ENCODE measurements around the gene GFOD1.

Gene GFOD1

GRCh38 chr6:13400772-13401171 lies 86.6 kb downstream of the GFOD1 start:
- no peaks in the 10 kb centered on the region for H3K79me1 ChIP-seq (ENCODE audit: low read length)
- H2BK5ac ChIP-seq (ENCODE audit: low read length): no peak overlapping the region
- no peak overlapping the region for H2BK120ac ChIP-seq (ENCODE audit: low read depth, low read length)
- WGBS (ENCODE audit: extremely low coverage, insufficient coverage, low lambda C conversion rate): no CpG with 5 or more reads among the region's 3 CpGs
- no peak overlapping the region for H2AK5ac ChIP-seq (ENCODE audit: low read length)
- H3K27ac ChIP-seq (ENCODE audit: low read depth, low read length): no peak overlapping the region
- no peak overlapping the region for H3K4me3 ChIP-seq (ENCODE audit: low read length)
- no peaks in the 10 kb centered on the region for H3K4me1 ChIP-seq (ENCODE audit: control insufficient read depth, low read depth, low read length)
- H2BK15ac ChIP-seq (replicated peaks; ENCODE audit: low read depth): no peak overlapping the region
- DNase-seq: no peak
- H3K36me3 ChIP-seq (ENCODE audit: control insufficient read depth, insufficient read depth, low read length): no peaks in the 10 kb centered on the region
- no peaks in the 10 kb centered on the region for H3K27me3 ChIP-seq (ENCODE audit: insufficient read depth, low read length, poor library complexity)
- H3K23ac ChIP-seq (ENCODE audit: low read length): no peak overlapping the region
- H3K79me2 ChIP-seq (ENCODE audit: control insufficient read depth, insufficient read depth, low read length): no peaks in the 10 kb centered on the region
- no peak overlapping the region for H3K4me2 ChIP-seq (ENCODE audit: low read length)
- no peak overlapping the region for H3K18ac ChIP-seq (ENCODE audit: low read length)
- H3K56ac ChIP-seq (ENCODE audit: low read length): no peak overlapping the region
- no peak overlapping the region for H4K5ac ChIP-seq (ENCODE audit: low read length)
- no peak overlapping the region for H3K9ac ChIP-seq (ENCODE audit: low read length)
- H3K4ac ChIP-seq (ENCODE audit: low read depth, low read length): no peak overlapping the region
- no peak overlapping the region for H4K8ac ChIP-seq (ENCODE audit: low read depth, low read length)

GRCh38 chr6:13398421-13398994 lies 88.9 kb downstream of the GFOD1 start:
- no peak overlapping the region for H2AK5ac ChIP-seq (ENCODE audit: low read length)
- DNase-seq: peak; percentile 67
- no peak overlapping the region for H2BK15ac ChIP-seq (replicated peaks; ENCODE audit: low read depth)
- WGBS (ENCODE audit: extremely low coverage, insufficient coverage, low lambda C conversion rate): no CpG with 5 or more reads among the region's 9 CpGs
- H2BK5ac ChIP-seq (ENCODE audit: low read length): no peak overlapping the region
- no peak overlapping the region for H4K5ac ChIP-seq (ENCODE audit: low read length)
- no peak overlapping the region for H3K56ac ChIP-seq (ENCODE audit: low read length)
- no peak overlapping the region for H4K8ac ChIP-seq (ENCODE audit: low read depth, low read length)
- H3K9ac ChIP-seq (ENCODE audit: low read length): no peak overlapping the region
- H3K36me3 ChIP-seq (ENCODE audit: control insufficient read depth, insufficient read depth, low read length): no peaks in the 10 kb centered on the region
- H3K4ac ChIP-seq (ENCODE audit: low read depth, low read length): no peak overlapping the region
- H3K4me3 ChIP-seq (ENCODE audit: low read length): no peak overlapping the region
- H3K27me3 ChIP-seq (ENCODE audit: insufficient read depth, low read length, poor library complexity): no peaks in the 10 kb centered on the region
- no peaks in the 10 kb centered on the region for H3K79me1 ChIP-seq (ENCODE audit: low read length)
- no peak overlapping the region for H3K27ac ChIP-seq (ENCODE audit: low read depth, low read length)
- no peaks in the 10 kb centered on the region for H3K4me1 ChIP-seq (ENCODE audit: control insufficient read depth, low read depth, low read length)
- H3K23ac ChIP-seq (ENCODE audit: low read length): no peak overlapping the region
- no peaks in the 10 kb centered on the region for H3K79me2 ChIP-seq (ENCODE audit: control insufficient read depth, insufficient read depth, low read length)
- no peak overlapping the region for H3K4me2 ChIP-seq (ENCODE audit: low read length)
- no peak overlapping the region for H3K18ac ChIP-seq (ENCODE audit: low read length)
- H2BK120ac ChIP-seq (ENCODE audit: low read depth, low read length): no peak overlapping the region

GRCh38 chr6:13398069-13398381 lies 89.4 kb downstream of the GFOD1 start:
- no peak overlapping the region for H4K5ac ChIP-seq (ENCODE audit: low read length)
- H3K4me2 ChIP-seq (ENCODE audit: low read length): no peak overlapping the region
- no peak overlapping the region for H2AK5ac ChIP-seq (ENCODE audit: low read length)
- H3K4me1 ChIP-seq (ENCODE audit: control insufficient read depth, low read depth, low read length): no peaks in the 10 kb centered on the region
- H3K4me3 ChIP-seq (ENCODE audit: low read length): no peak overlapping the region
- no peak overlapping the region for H2BK120ac ChIP-seq (ENCODE audit: low read depth, low read length)
- no peaks in the 10 kb centered on the region for H3K79me1 ChIP-seq (ENCODE audit: low read length)
- H3K79me2 ChIP-seq (ENCODE audit: control insufficient read depth, insufficient read depth, low read length): no peaks in the 10 kb centered on the region
- no peaks in the 10 kb centered on the region for H3K36me3 ChIP-seq (ENCODE audit: control insufficient read depth, insufficient read depth, low read length)
- no peak for DNase-seq
- H3K4ac ChIP-seq (ENCODE audit: low read depth, low read length): no peak overlapping the region
- no peak overlapping the region for H2BK5ac ChIP-seq (ENCODE audit: low read length)
- H3K56ac ChIP-seq (ENCODE audit: low read length): no peak overlapping the region
- H3K18ac ChIP-seq (ENCODE audit: low read length): no peak overlapping the region
- no peak overlapping the region for H3K9ac ChIP-seq (ENCODE audit: low read length)
- H2BK15ac ChIP-seq (replicated peaks; ENCODE audit: low read depth): no peak overlapping the region
- no peak overlapping the region for H4K8ac ChIP-seq (ENCODE audit: low read depth, low read length)
- no CpG with 5 or more reads among the region's 6 CpGs for WGBS (ENCODE audit: extremely low coverage, insufficient coverage, low lambda C conversion rate)
- H3K27ac ChIP-seq (ENCODE audit: low read depth, low read length): no peak overlapping the region
- no peaks in the 10 kb centered on the region for H3K27me3 ChIP-seq (ENCODE audit: insufficient read depth, low read length, poor library complexity)
- H3K23ac ChIP-seq (ENCODE audit: low read length): no peak overlapping the region

GRCh38 chr6:13397359-13398068 lies 89.9 kb downstream of the GFOD1 start:
- no peaks in the 10 kb centered on the region for H3K27me3 ChIP-seq (ENCODE audit: insufficient read depth, low read length, poor library complexity)
- H3K36me3 ChIP-seq (ENCODE audit: control insufficient read depth, insufficient read depth, low read length): no peaks in the 10 kb centered on the region
- H3K56ac ChIP-seq (ENCODE audit: low read length): no peak overlapping the region
- no peak overlapping the region for H2AK5ac ChIP-seq (ENCODE audit: low read length)
- no peak overlapping the region for H2BK120ac ChIP-seq (ENCODE audit: low read depth, low read length)
- no peak overlapping the region for H4K8ac ChIP-seq (ENCODE audit: low read depth, low read length)
- H3K18ac ChIP-seq (ENCODE audit: low read length): no peak overlapping the region
- H3K79me1 ChIP-seq (ENCODE audit: low read length): no peaks in the 10 kb centered on the region
- no CpG with 5 or more reads among the region's 9 CpGs for WGBS (ENCODE audit: extremely low coverage, insufficient coverage, low lambda C conversion rate)
- H3K79me2 ChIP-seq (ENCODE audit: control insufficient read depth, insufficient read depth, low read length): no peaks in the 10 kb centered on the region
- no peak overlapping the region for H4K5ac ChIP-seq (ENCODE audit: low read length)
- DNase-seq: no peak
- H3K4ac ChIP-seq (ENCODE audit: low read depth, low read length): no peak overlapping the region
- H2BK15ac ChIP-seq (replicated peaks; ENCODE audit: low read depth): no peak overlapping the region
- no peak overlapping the region for H3K9ac ChIP-seq (ENCODE audit: low read length)
- no peak overlapping the region for H3K4me2 ChIP-seq (ENCODE audit: low read length)
- H3K4me3 ChIP-seq (ENCODE audit: low read length): no peak overlapping the region
- no peak overlapping the region for H2BK5ac ChIP-seq (ENCODE audit: low read length)
- H3K27ac ChIP-seq (ENCODE audit: low read depth, low read length): no peak overlapping the region
- H3K4me1 ChIP-seq (ENCODE audit: control insufficient read depth, low read depth, low read length): no peaks in the 10 kb centered on the region
- no peak overlapping the region for H3K23ac ChIP-seq (ENCODE audit: low read length)

GRCh38 chr6:13396241-13396792 lies 91.1 kb downstream of the GFOD1 start:
- WGBS (ENCODE audit: extremely low coverage, insufficient coverage, low lambda C conversion rate): no CpG with 5 or more reads among the region's 3 CpGs
- no peaks in the 10 kb centered on the region for H3K79me2 ChIP-seq (ENCODE audit: control insufficient read depth, insufficient read depth, low read length)
- H3K4me2 ChIP-seq (ENCODE audit: low read length): no peak overlapping the region
- no peak overlapping the region for H2BK120ac ChIP-seq (ENCODE audit: low read depth, low read length)
- no peak overlapping the region for H4K8ac ChIP-seq (ENCODE audit: low read depth, low read length)
- no peak overlapping the region for H3K9ac ChIP-seq (ENCODE audit: low read length)
- H2BK15ac ChIP-seq (replicated peaks; ENCODE audit: low read depth): no peak overlapping the region
- no peak overlapping the region for H3K4me3 ChIP-seq (ENCODE audit: low read length)
- no peak overlapping the region for H2BK5ac ChIP-seq (ENCODE audit: low read length)
- no peak overlapping the region for H3K27ac ChIP-seq (ENCODE audit: low read depth, low read length)
- no peaks in the 10 kb centered on the region for H3K79me1 ChIP-seq (ENCODE audit: low read length)
- H3K27me3 ChIP-seq (ENCODE audit: insufficient read depth, low read length, poor library complexity): no peaks in the 10 kb centered on the region
- no peak overlapping the region for H3K18ac ChIP-seq (ENCODE audit: low read length)
- no peak overlapping the region for H2AK5ac ChIP-seq (ENCODE audit: low read length)
- H3K36me3 ChIP-seq (ENCODE audit: control insufficient read depth, insufficient read depth, low read length): no peaks in the 10 kb centered on the region
- H3K23ac ChIP-seq (ENCODE audit: low read length): no peak overlapping the region
- H3K4ac ChIP-seq (ENCODE audit: low read depth, low read length): no peak overlapping the region
- DNase-seq: no peak
- no peaks in the 10 kb centered on the region for H3K4me1 ChIP-seq (ENCODE audit: control insufficient read depth, low read depth, low read length)
- no peak overlapping the region for H3K56ac ChIP-seq (ENCODE audit: low read length)
- no peak overlapping the region for H4K5ac ChIP-seq (ENCODE audit: low read length)

All from mesendoderm (in vitro differentiated cells).